ENCODE data around the gene ISG15. TPM values are rescaled to one million over a fixed set of nuclear protein-coding genes. Genes with fewer than 3 reads are reported as not detected.

Gene ISG15
- total and polyA plus RNA-seq, 9 of the 15 experiments (the other 6 are each of a cell fraction or from before 2014, with no cell fraction given): 0.40 to 58.3 (median 12.2) TPM

- peak in 1 of 2 experiments; percentile 92; a peak in 2 of 4 replicates for TF ChIP-seq ZNF318 (IDR thresholded peaks at IDR 0.05; ENCODE audit: borderline replicate concordance in 1 of 2, low read depth in 1 of 2)
- TF ChIP-seq HBP1 (CRISPR knock-in tag; IDR thresholded peaks at IDR 0.05): peak; percentile 85
- no peak for TF ChIP-seq MEIS2 (IDR thresholded peaks at IDR 0.05; ENCODE audit: partially characterized antibody)
- peak; percentile 76; the same call in 1 of the 2 replicates for TF ChIP-seq RFX5 (IDR thresholded peaks at IDR 0.05; ENCODE audit: low read depth, low read length)
- TF ChIP-seq GABPA (tag; conservative IDR thresholded peaks at IDR 0.05; ENCODE audit: low read depth): peak; percentile 52; the same call in 1 of the 2 replicates
- TF ChIP-seq ZNF584 (CRISPR knock-in tag; IDR thresholded peaks at IDR 0.05; ENCODE audit: low read depth): peak; percentile 87; the same call in 1 of the 2 replicates
- TF ChIP-seq ZNF134 (CRISPR knock-in tag; conservative IDR thresholded peaks at IDR 0.05): no peak
- TF ChIP-seq ZBED1 (IDR thresholded peaks at IDR 0.05): no peak
- peak in 1 of 2 experiments; percentile 92; a peak in 2 of 4 replicates for TF ChIP-seq FOXA3 (CRISPR knock-in tag; conservative IDR thresholded peaks at IDR 0.05 in 1 of 2, IDR thresholded peaks at IDR 0.05 in 1 of 2)
- no peak for TF ChIP-seq BCL6 (CRISPR knock-in tag; IDR thresholded peaks at IDR 0.05)
- peak; percentile 92 for TF ChIP-seq ZBTB1 (CRISPR knock-in tag; IDR thresholded peaks at IDR 0.05; ENCODE audit: borderline replicate concordance, low read depth)
- 0 out of 2 replicates have a peak, but pooled peaks have one; percentile 15 for TF ChIP-seq PHF21A (IDR thresholded peaks at IDR 0.05; ENCODE audit: borderline replicate concordance, low read depth)
- peak; percentile 79 to 96 for TF ChIP-seq TEAD1 (CRISPR knock-in tag; IDR thresholded peaks at IDR 0.05)
- TF ChIP-seq STAT6 (CRISPR knock-in tag; IDR thresholded peaks at IDR 0.05): peak; percentile 97
- no peak for TF ChIP-seq SETDB1 (IDR thresholded peaks at IDR 0.05; ENCODE audit: low read length)
Observed at GRCh38 chr1:1000357-1001056, 12.8 kb upstream of the ISG15 start (continued).
